Measurements from ENCODE around the gene MYOZ2. TPM values are rescaled to one million over a fixed set of nuclear protein-coding genes. Genes with fewer than 3 reads are reported as not detected.
"Not testable (repeated sequence)": the region's sequence is repeated elsewhere in the genome, so short reads cannot be mapped to it uniquely, and the experiment has no call there.

MYOZ2 gene
- total RNA-seq, 4 donors from 2014 or later, result not detected

- DNase-seq (ENCODE audit: low spot score in 2 of 2), result no peak
- no peaks in the 10 kb centered on the region for H3K36me3 ChIP-seq
- 60% methylated on average over 2 of the region's 2 CpGs for WGBS
- H3K4me1 ChIP-seq, result peaks cover 4% of the 10 kb centered on the region
- H3K4me3 ChIP-seq, result no peak overlapping the region
- no peak overlapping the region for H3K27ac ChIP-seq
- TF ChIP-seq POLR2AphosphoS5 (IDR thresholded peaks at IDR 0.05) (no peak), POLR2A (IDR thresholded peaks at IDR 0.05) (no peak), EP300 (IDR thresholded peaks at IDR 0.05) (no peak), CTCF (IDR thresholded peaks at IDR 0.05) (no peak)
- H3K9me3 ChIP-seq, result no peaks in the 10 kb centered on the region
- H3K27me3 ChIP-seq, result no peaks in the 10 kb centered on the region
Observed at GRCh38 chr4:119138046-119138445, 2.4 kb downstream of the MYOZ2 start.

GRCh38 chr4:119139311-119139710 is 3.7 kb downstream of the MYOZ2 start:
- Histone ChIP-seq H3K27ac (no peak overlapping the region), H3K36me3 (no peaks in the 10 kb centered on the region), H3K4me1 (peaks cover 4% of the 10 kb centered on the region), H3K27me3 (no peaks in the 10 kb centered on the region), H3K4me3 (no peak overlapping the region), H3K9me3 (no peaks in the 10 kb centered on the region)
- DNase-seq (ENCODE audit: low spot score in 2 of 2), result no peak
- TF ChIP-seq CTCF (IDR thresholded peaks at IDR 0.05), result no peak
- TF ChIP-seq POLR2A (IDR thresholded peaks at IDR 0.05), result no peak
- TF ChIP-seq POLR2AphosphoS5 (IDR thresholded peaks at IDR 0.05), result no peak
- TF ChIP-seq EP300 (IDR thresholded peaks at IDR 0.05), result no peak

- Histone ChIP-seq H3K36me3 (no peaks in the 10 kb centered on the region), H3K27ac (no peak overlapping the region), H3K9me3 (no peaks in the 10 kb centered on the region), H3K4me3 (no peak overlapping the region), H3K4me1 (peaks cover 4% of the 10 kb centered on the region), H3K27me3 (no peaks in the 10 kb centered on the region)
- no peak for TF ChIP-seq EP300 (IDR thresholded peaks at IDR 0.05)
- no peak for TF ChIP-seq POLR2A (IDR thresholded peaks at IDR 0.05)
- no peak for TF ChIP-seq CTCF (IDR thresholded peaks at IDR 0.05)
- TF ChIP-seq POLR2AphosphoS5 (IDR thresholded peaks at IDR 0.05), result no peak
- DNase-seq (ENCODE audit: low spot score in 2 of 2), result no peak
- 62% methylated on average over 2 of the region's 2 CpGs for WGBS
Observed at GRCh38 chr4:119139822-119140252, 4.2 kb downstream of the MYOZ2 start.

GRCh38 chr4:119141283-119141682 is 5.7 kb downstream of the MYOZ2 start:
- not testable (repeated sequence) for H3K9me3 ChIP-seq; DNase-seq (ENCODE audit: low spot score in 2 of 2); H3K27me3 ChIP-seq; H3K27ac ChIP-seq; H3K36me3 ChIP-seq; H3K4me1 ChIP-seq; H3K4me3 ChIP-seq
- 98% methylated on average over 4 of the region's 4 CpGs for WGBS

GRCh38 chr4:119142833-119143232 is 7.2 kb downstream of the MYOZ2 start:
- Histone ChIP-seq H3K27ac (no peak overlapping the region), H3K9me3 (no peaks in the 10 kb centered on the region), H3K4me3 (no peak overlapping the region), H3K27me3 (no peaks in the 10 kb centered on the region), H3K4me1 (peaks cover 4% of the 10 kb centered on the region), H3K36me3 (no peaks in the 10 kb centered on the region)
- TF ChIP-seq CTCF (IDR thresholded peaks at IDR 0.05) (no peak), EP300 (IDR thresholded peaks at IDR 0.05) (no peak), POLR2A (IDR thresholded peaks at IDR 0.05) (no peak), POLR2AphosphoS5 (IDR thresholded peaks at IDR 0.05) (no peak)
- DNase-seq (ENCODE audit: low spot score in 2 of 2), result no peak

- not testable (repeated sequence) for DNase-seq (ENCODE audit: low spot score in 2 of 2); H3K4me3 ChIP-seq; H3K4me1 ChIP-seq; H3K36me3 ChIP-seq; H3K27me3 ChIP-seq; H3K27ac ChIP-seq; H3K9me3 ChIP-seq
- WGBS, result 91% methylated on average over 10 of the region's 10 CpGs
Observed at GRCh38 chr4:119143341-119143740, 7.7 kb downstream of the MYOZ2 start.
